ENCODE data around the gene UCN.

- TF ChIP-seq ZNF274 (IDR thresholded peaks at IDR 0.05; ENCODE audit: low read depth, low read length), result no peak
- no peak for TF ChIP-seq YY1 (IDR thresholded peaks at IDR 0.05; ENCODE audit: insufficient read depth, insufficient read length)
- TF ChIP-seq SUZ12 (IDR thresholded peaks at IDR 0.05; ENCODE audit: extremely low read depth, insufficient read depth, insufficient read length), result no peak
Observed at GRCh38 chr2:27323596-27324285, 15.5 kb upstream of the UCN start.

Measured in NT2/D1 (cell line).